ENCODE results near the gene CFP. TPM values are rescaled to one million over a fixed set of nuclear protein-coding genes. Genes with fewer than 3 reads are reported as not detected.
A peak's percentile ranks its signal among the peaks of the same experiment; 100 is the strongest.
"Not testable (repeated sequence)": the region's sequence is repeated elsewhere in the genome, so short reads cannot be mapped to it uniquely, and the experiment has no call there.

CFP gene
- 0.24 and 0.67 TPM in 2 replicates for total RNA-seq (2014; rRNA removed; shearing (Covaris generic))
- polyA plus RNA-seq (2015; cell fraction: cytosol; rRNA removed): 0.06 and 0.10 TPM in 2 replicates
- 0.22 and 0.46 TPM in 2 replicates for polyA plus RNA-seq (2015; cell fraction: nucleus; rRNA removed)

GRCh38 chrX:47629419-47630200 is at the start of gene CFP:
TSS of gene CFP (minus strand) at chrX:47629930. CDS start at chrX:47629844, 86 bp downstream.
- no peak for DNase-seq (ENCODE audit: low read depth)

- not testable (repeated sequence) for DNase-seq (ENCODE audit: low read depth)
Measured at GRCh38 chrX:47675959-47676859, 46.5 kb upstream of the CFP start.

- no peak for DNase-seq (ENCODE audit: low read depth)
Measured at GRCh38 chrX:47674776-47675175, 45.0 kb upstream of the CFP start.

GRCh38 chrX:47665797-47666196 is 36.1 kb upstream of the CFP start:
- DNase-seq (ENCODE audit: low read depth): not testable (repeated sequence)

GRCh38 chrX:47664737-47665136 is 35.0 kb upstream of the CFP start:
- no peak for DNase-seq (ENCODE audit: low read depth)

GRCh38 chrX:47662144-47662657 is 32.5 kb upstream of the CFP start:
- DNase-seq (ENCODE audit: low read depth): peak; percentile 85

- DNase-seq (ENCODE audit: low read depth): no peak
Measured at GRCh38 chrX:47661539-47661938, 31.8 kb upstream of the CFP start.

GRCh38 chrX:47659421-47659726 is 29.6 kb upstream of the CFP start:
- DNase-seq (ENCODE audit: low read depth): no peak

GRCh38 chrX:47658684-47659420 is 29.1 kb upstream of the CFP start, which contains the start of gene UXT:
TSS of gene UXT (minus strand) at chrX:47659180. CDS start at chrX:47658927, 253 bp downstream.
- peak; percentile 94 for DNase-seq (ENCODE audit: low read depth)

- no peak for DNase-seq (ENCODE audit: low read depth)
Measured at GRCh38 chrX:47658301-47658683, 28.6 kb upstream of the CFP start.

- DNase-seq (ENCODE audit: low read depth): no peak
Measured at GRCh38 chrX:47651043-47651905, 21.5 kb upstream of the CFP start.

GRCh38 chrX:47650164-47651042 is 20.7 kb upstream of the CFP start, which contains the start of gene ELK1:
TSS of gene ELK1 (minus strand) at chrX:47650563. CDS start at chrX:47641441, 9,122 bp downstream.
- peak; percentile 98 for DNase-seq (ENCODE audit: low read depth)

GRCh38 chrX:47649781-47650163 is 20.0 kb upstream of the CFP start:
- DNase-seq (ENCODE audit: low read depth): no peak

- no peak for DNase-seq (ENCODE audit: low read depth)
Measured at GRCh38 chrX:47649271-47649670, 19.5 kb upstream of the CFP start.

GRCh38 chrX:47648376-47648775 is 18.6 kb upstream of the CFP start:
- DNase-seq (ENCODE audit: low read depth): no peak

GRCh38 chrX:47646636-47647035 is 16.9 kb upstream of the CFP start:
- no peak for DNase-seq (ENCODE audit: low read depth)

- no peak for DNase-seq (ENCODE audit: low read depth)
Measured at GRCh38 chrX:47645530-47645929, 15.8 kb upstream of the CFP start.

- DNase-seq (ENCODE audit: low read depth): peak; percentile 10
Measured at GRCh38 chrX:47644557-47645091, 14.9 kb upstream of the CFP start.

- no peak for DNase-seq (ENCODE audit: low read depth)
Measured at GRCh38 chrX:47643926-47644325, 14.2 kb upstream of the CFP start.
